ENCODE measurements around the gene SYNGR1. TPM values are rescaled to one million over a fixed set of nuclear protein-coding genes. Genes with fewer than 3 reads are reported as not detected.
"Not testable (repeated sequence)": the region's sequence is repeated elsewhere in the genome, so short reads cannot be mapped to it uniquely, and the experiment has no call there.

SYNGR1 gene
- total RNA-seq, 1 experiment from 2014 or later: 2.7 TPM

DNA sequence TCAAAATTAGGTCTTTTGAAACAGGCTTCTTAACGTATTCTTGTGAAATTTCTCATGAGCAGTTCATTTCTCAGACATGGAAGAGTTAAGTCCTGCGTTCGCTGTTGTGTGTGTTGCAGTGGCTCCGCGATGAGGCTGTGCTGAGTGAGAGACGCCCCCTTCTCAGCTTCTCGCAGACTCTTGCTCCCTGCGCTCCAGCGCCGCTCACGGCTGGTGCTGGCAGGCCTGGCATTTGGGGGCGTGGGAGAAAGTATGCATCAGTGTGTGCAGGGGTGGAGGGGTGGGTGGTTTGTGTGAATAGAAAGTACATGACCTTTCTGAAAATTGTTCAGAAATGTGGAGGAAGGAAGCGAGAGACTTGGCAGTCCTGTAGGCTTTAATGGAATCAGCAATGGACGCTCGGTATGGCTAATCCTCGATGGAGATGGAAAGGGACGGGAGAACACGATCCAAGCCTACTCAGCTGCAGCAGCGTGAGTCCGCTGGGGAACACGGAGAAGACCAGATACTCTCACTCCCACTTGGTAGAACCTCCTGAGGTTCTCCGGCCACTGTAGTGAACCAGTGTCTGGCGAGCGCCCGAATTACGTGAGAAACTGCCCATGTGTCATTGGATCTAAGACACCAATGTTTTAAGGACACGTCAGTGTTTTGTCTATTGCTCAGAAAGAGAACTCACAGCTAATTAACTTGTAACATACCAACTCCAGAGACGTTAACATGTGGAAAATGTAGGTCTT is 55.7 kb downstream of the SYNGR1 start:
- no peak for DNase-seq (ENCODE audit: low read depth)

DNA sequence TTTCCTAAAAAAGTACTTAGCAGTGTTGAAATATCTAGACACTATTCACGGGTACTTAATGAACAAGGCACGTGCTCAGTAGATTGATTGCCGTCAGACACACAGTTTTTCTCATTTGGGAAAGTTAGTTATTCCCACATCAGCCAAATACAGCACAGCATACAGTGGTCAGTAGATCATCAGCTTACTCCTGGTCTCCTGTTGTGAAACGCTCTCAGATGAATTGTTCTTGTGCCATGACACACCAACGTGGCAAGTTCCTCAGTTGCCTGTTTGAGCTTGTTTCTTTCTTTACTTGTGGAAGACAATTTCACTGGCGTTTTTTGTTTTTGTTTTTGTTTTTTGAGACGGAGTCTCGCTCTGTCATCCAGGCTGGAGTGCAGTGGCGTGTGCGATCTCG is 58.4 kb downstream of the SYNGR1 start:
- DNase-seq (ENCODE audit: low read depth): no peak

DNA sequence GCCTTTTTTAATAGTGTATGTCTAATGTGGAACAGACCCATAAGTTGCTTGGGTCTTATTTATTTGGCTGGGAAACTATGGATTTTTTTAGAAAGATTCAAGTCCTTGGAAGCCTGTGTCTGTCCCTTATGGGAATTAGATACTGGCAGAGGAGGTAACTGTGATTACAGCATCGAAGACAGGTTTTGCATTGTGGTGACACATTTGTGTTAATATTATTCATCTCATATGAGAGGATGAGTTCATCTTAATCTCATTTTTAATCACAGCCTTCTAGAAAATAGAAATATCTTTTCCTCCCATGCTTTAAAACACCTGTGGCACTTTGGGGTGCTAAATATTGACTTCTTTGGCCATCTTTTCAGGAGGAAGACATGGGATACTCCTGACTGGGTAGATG is 59.0 kb downstream of the SYNGR1 start:
- DNase-seq (ENCODE audit: low read depth): no peak

DNA sequence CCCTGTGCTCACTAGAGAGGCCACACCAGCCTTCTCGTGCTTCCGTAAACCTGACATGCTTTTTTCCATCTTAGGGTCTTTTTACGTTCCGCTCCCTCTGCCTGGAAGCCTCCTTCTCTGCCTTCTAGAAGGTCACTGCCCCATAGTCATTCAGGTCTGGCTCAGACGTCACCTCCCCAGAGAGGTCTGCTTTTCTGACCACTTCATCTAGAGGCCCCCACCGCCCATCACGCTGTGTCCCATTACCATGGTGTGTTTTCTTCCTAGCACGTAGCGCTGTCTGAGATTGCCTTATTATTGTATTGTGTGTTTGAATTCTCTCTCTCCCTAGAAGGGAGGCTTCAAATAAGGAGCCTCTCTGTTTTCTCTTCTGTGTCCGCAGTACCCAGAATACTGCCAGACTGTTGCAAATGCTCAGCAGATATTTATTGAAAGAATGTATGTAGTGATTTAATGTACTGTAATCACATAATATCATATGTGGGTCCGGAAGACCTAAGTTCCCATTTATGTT is 59.8 kb downstream of the SYNGR1 start:
- DNase-seq (ENCODE audit: low read depth): no peak

DNA sequence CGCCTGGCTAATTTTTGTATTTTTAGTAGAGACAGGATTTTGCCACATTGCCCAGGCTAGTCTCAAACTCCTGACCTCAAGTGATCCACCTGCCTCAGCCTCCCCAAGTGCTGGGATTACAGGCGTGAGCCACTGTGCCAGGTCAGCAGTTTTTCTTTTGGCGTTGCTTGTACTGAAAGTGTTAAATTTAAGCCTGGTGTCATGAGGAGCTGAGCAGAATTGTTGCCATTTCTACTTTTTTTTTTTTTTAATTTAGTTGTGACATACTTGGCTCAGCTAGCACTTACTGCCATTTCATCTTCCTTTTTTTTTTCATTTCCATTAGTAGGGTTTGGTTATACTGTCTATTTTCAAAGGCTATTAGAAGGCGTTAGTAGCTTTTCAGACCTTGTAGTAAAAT is 60.5 kb downstream of the SYNGR1 start:
- no peak for DNase-seq (ENCODE audit: low read depth)

DNA sequence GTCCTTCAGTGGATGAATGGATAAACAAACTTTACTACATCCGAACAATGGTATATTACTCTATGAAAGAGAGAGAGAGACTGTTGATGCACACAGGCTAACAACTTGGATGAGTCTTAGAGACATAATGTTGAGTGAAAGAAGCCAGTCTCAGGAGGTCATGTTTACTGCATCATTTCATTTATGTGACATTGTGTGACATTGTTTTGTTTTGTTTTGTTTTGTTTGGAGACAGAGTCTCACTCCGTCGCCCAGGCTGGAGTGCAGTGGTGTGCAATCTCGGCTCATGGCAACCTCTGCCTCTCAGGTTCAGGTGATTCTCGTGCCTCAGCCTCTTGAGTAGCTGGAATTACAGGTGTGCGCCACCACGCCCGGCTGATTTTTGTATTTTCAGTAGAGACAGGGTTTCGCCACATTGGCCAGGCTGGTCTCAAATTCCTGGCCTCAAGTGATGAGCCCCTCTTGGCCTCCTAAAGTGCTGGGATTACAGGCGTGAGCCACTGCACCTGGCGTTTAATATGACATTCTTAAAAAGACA is 62.1 kb downstream of the SYNGR1 start:
- not testable (repeated sequence) for DNase-seq (ENCODE audit: low read depth)

DNA sequence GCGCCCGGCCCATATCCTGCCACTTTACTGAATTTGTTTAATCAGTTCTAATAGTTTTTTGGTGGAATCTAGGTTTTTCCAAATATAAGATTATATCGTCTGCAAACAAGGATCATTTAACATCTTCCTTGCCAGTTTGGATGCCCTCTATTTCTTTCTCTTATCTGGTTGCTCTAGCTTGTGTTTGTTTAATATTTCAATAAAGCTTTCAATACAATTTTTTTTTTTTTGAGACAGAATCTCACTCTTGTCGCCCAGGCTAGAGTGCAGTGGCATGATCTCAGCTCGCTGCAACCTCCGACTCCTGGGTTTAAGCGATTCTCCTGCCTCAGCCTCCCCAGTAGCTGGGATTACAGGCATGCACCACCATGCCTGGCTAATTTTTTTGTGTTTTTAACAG is 63.4 kb downstream of the SYNGR1 start:
- DNase-seq (ENCODE audit: low read depth): not testable (repeated sequence)

DNA sequence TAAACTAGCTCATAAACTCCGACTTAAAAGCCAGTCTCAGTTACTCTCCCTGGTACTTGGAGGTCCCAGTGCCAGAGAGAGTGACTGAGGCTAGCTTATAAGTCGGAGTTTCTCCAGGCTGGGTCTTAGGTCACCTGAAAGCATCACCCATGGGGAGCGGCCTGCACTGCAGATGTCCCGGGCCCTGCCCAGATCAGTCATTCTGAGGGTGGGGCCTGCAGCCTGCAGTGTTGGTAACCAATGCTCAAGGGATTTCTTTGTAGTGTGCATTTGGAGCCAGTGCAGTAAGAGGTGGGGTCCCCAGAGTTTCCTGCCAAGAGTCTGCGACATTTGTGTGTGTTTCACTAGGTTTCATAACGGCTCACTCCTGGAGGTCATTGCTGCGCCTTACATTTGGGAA is 64.6 kb downstream of the SYNGR1 start:
- DNase-seq (ENCODE audit: low read depth): no peak

DNA sequence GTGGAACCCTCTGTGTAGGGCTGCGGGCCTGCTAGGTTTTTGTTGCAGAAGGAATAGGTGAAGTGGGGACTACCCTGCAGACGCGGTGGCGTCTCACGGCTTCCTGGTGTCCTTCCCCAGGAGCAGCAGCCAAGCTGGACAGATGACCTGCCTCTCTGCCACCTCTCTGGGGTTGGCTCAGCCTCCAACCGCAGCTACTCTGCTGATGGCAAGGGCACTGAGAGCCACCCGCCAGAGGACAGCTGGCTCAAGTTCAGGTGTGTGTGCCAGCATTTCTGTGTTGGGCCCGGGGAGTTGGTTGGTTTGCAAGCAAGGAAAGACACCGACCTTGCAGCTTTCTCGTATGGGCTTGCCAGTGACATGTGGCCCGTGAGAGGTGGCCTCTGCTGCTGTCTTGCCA is 65.1 kb downstream of the SYNGR1 start:
- no peak for DNase-seq (ENCODE audit: low read depth)

DNA sequence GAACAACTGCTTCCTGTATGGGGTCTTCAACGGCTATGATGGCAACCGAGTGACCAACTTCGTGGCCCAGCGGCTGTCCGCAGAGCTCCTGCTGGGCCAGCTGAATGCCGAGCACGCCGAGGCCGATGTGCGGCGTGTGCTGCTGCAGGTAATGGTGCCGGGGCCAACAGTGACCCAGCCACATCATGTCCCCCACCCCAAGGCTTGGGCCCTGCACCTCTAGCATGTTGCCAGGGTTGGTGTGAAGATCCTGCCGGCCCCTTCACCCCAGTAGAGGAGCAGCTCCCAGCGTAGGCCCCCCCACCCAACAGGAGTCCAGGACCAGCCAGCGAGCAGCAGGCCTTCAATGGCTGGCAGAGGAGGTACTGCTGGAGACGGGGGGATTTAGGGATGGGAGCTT is 65.7 kb downstream of the SYNGR1 start:
- DNase-seq (ENCODE audit: low read depth): no peak

DNA sequence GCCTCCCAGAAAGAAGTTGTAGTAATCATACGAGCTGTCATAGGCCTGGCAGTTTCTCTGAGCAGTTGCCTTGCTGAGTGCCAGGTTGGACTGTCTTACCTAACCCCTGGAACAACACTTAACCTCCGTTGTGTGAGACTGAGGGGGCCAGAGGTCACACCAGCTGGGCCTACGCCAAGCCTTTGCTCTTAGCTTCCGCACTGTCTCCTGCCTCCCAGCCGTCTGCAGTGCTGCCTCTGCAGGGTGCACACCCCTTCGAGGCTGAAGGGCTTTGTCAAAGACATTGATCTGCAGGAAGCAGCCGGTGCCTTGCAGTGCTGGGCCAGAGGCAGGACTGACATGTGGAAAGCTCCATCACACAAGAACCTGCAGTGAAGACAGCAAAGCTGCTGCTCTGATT is 66.5 kb downstream of the SYNGR1 start:
- no peak for DNase-seq (ENCODE audit: low read depth)

DNA sequence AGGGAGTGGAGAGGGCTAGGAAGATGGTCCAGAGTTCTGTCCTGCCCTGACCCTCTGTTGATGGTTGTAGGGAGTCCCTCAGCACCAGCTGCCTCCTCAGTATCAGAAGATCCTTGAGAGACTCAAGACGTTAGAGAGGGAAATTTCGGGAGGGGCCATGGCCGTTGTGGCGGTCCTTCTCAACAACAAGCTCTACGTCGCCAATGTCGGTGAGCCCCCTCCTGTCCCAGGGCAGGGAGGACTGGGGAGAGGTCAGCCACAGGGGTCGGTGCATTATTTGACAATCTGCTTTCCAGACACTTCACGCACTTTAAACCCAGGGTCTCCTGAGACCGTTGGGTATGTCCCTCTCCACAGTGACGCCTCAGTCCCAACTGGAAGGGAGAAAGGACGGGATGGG is 67.8 kb downstream of the SYNGR1 start:
- no peak for DNase-seq (ENCODE audit: low read depth)

DNA sequence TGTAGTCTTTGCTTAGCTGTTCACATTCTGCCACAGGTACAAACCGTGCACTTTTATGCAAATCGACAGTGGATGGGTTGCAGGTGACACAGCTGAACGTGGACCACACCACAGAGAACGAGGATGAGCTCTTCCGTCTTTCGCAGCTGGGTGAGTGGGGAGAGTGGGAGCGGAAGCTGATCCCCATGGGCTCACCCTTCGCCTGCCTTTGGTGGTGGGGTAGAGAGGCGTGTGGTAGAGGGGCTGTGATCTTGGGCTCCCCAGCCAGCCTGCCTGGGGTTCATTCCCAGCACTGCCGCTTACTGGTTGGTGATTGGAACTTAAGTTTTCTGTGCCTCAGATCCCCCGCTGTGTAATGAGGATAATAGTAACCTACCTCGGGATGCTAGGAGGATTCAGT is 68.9 kb downstream of the SYNGR1 start:
- DNase-seq (ENCODE audit: low read depth): no peak

DNA sequence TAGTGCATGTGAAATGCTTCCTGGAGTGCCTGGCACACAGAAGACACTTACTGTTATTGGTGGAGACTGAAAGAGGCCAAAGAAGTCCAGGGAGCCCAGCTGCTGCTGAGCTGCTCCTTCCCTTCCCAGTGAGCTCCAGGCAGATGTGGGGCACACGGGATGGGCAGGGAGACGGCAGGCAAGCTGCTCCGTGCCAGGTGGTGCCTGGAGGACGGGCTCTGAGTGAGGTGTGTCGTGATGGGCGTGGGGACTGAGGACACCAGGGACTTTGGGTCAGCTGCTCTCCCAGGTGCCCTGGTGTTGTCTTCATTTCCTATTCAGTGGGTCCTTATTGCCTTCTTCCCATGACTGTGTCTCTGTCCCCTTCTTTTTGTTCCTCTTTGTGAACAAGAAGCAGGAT is 69.3 kb downstream of the SYNGR1 start:
- DNase-seq (ENCODE audit: low read depth): no peak

DNA sequence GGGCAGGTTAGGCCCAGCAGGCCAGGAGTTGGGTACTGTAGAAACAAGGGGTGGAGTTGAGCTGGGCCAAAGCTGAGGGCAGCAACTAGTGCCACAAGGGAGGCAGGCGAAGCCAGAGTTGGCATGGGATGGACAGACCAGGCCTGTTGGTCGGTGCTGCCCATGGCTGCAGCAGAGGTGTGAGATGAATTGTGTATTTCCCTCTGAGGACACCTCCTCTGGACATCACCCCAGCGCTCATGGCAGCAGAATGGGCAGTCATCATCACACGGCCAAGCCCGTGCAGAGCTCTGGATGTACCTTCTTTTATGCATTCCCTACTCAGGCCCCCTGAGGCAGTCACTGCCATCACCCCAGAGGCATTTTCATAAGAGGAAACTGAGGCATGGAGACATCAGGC is 70.1 kb downstream of the SYNGR1 start:
- no peak for DNase-seq (ENCODE audit: low read depth)

DNA sequence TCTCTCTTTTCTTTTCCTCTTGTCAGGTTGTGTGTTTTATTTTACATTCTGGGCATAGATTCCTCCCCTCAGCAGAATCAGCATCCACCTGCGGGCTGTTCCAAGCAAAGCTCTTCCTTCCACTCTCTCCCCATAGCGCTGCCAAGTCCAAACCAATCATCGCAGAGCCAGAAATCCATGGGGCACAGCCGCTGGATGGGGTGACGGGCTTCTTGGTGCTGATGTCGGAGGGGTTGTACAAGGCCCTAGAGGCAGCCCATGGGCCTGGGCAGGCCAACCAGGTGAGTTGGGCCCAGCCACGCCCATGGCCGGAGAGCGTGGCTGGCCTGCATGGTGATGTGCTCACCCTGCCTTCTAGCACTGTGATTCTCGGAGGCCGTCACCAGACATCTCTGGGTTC is 71.9 kb downstream of the SYNGR1 start:
- DNase-seq (ENCODE audit: low read depth): no peak

DNA sequence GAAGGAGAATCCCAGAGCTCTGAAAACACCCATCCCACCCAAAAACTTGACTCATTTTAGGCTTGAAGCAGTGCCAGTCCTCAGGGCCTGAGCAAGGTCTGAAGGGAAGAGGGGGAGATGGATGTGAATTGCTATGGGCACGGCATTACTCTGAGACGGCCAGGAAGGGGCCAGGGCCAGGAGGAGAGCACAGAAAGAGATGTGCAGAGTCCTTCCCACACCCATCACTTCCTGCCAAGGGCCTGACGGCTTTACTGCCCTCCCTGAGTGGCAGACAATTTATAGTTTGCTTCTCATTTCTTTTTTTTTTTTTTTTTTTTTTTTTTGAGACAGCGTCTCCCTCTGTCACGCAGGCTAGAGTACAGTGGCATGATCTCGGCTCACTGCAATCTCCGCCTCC is 72.3 kb downstream of the SYNGR1 start:
- DNase-seq (ENCODE audit: low read depth): no peak

DNA sequence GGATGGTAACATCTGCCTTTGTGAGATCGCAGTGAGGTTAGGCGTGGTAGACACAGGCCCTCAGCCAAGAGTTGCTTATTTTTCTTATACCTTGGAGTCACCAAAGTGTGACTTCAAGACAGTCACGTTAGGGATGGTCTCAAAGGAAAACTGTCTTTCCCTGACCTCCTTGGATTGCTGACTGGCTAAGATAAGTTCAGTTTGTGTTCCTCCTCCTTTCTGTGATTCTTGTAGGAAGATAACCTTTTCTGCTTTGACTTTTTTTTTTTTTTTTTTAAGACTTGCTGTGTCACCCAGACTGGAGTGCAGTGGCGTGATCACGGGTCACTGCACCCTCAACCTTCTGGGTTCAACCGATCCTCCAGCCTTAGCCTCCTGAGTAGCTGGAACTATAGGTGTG is 72.9 kb downstream of the SYNGR1 start:
- no peak for DNase-seq (ENCODE audit: low read depth)

DNA sequence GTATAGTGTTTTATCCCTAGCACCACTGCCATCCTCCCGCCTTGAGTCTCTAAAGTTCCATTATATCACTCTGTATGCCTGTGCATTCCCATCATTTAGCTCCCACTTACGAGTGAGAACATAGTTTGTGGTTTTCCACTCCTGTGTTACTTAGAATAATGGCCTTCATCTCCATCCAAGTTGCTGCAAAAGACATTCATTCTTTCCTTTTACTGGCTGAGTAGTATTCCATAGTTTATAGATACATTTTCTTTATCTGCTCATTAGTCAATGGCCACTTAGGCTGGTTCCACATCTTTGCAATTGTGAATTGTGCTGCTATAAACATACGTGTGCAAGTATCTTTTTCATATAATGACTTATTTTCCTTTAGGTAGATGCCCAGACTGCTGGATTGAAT is 74.2 kb downstream of the SYNGR1 start:
- DNase-seq (ENCODE audit: low read depth): no peak

DNA sequence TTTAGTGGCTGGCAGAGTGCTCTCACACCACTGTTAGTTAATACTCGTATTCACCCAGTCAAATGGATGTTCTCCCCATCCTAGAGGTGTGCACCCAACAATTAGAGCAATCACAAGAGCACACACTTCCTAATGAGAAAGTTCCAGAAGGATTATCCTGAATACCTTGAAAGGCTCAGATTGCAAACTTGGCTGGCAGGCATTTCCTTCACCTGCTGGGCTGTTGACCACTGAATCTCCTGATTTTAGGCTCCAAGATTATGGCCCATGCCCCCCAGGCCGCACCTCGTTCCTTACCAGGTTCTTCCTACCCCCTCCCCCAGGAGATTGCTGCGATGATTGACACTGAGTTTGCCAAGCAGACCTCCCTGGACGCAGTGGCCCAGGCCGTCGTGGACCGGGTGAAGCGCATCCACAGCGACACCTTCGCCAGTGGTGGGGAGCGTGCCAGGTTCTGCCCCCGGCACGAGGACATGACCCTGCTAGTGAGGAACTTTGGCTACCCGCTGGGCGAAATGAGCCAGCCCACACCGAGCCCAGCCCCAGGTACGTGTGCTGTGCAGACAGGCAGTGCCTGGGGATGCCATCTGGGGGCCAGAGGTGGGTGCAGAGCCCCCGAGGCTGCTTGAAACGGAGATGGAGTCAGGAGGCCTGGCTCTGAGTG is 76.7 kb downstream of the SYNGR1 start:
- DNase-seq (ENCODE audit: low read depth): no peak

DNA sequence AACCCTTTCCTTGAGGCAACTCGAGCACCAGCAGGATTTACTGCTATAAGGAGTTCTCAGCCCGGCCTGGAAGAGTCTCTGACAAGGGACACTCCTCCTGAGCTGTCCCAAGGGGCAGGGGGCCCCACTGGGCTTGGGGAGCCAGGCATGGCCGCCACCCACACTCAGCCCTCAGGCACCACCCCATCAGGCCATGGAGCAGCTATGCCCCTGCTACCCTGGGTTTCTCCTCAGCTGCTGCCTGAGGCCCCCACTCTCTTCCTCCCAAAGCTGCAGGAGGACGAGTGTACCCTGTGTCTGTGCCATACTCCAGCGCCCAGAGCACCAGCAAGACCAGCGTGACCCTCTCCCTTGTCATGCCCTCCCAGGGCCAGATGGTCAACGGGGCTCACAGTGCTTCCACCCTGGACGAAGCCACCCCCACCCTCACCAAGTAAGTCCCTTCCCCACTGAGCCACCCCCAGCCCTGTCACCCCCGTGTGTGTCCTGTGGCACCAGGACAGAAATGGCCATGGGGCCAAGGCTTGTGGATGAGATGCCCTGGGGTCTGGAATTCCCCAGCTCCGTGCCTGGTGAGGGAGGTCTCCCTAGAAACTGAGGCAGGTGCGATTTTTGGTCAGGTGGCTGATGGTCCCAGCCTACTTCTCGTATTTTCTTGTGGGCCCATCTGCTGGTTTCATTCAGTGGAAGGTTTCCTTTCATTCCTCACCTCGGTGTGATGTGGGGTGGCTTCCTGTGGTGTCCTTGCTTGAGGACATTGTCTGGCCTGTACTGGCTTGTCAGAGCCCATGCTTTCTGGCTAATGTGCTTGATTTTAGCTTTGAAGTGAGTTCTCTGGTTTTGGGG is 78.2 kb downstream of the SYNGR1 start:
- DNase-seq (ENCODE audit: low read depth): no peak

DNA sequence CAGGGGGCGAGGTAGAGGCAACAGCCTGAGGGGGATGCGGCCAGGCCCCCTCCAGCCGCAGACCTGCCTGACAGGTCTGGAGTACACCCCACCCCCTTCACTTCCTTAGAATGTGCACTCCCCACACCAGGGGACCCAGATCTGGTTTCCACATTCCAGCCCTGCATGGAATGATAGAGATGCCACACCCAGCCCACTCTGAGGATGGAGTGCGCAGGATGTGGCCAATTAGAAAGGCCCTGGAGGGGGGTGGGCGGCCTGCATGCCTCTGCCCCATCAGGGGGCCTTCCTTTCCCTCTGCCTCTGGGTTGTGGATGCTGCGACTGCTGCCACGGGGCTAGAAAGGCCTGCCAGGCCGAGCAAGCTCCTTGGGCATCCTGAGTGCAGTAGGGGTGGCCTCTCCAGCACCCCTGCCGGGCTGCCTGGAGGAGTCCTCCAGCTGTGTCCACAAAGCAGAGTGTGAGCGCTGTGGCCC is 78.8 kb downstream of the SYNGR1 start:
- DNase-seq (ENCODE audit: low read depth): peak; percentile 40
